22Rv1 (cell line): ENCODE results near the gene SLC35F1.

Source experiments
- CTCF ChIP-seq: fragments of 450-650 bp; IDR thresholded peaks from 2 replicates; pipeline ENCODE4 v1.5.1; 2017; ENCODE audit warnings: mild to moderate bottlenecking
- ZFX ChIP-seq: fragments of 450-650 bp; IDR thresholded peaks from 2 replicates; pipeline ENCODE4 v1.6.1; 2017; ENCODE audit warnings: antibody characterized with exemption, borderline replicate concordance

- TF ChIP-seq CTCF = no peak
- no peak for TF ChIP-seq ZFX
Observed at GRCh38 chr6:117955684-117956256, 48.7 kb downstream of the SLC35F1 start.
